ENCODE measurements around the gene PDZRN3. TPM values are rescaled to one million over a fixed set of nuclear protein-coding genes. Genes with fewer than 3 reads are reported as not detected.

The PDZRN3 gene
- total RNA-seq, 4 donors from 2014 or later: 25.3 to 152 (median 45.4) TPM

- no peak for TF ChIP-seq CTCF (IDR thresholded peaks at IDR 0.05; ENCODE audit: low read depth)
Measured at GRCh38 chr3:73479325-73479724, 145.4 kb downstream of the PDZRN3 start.

- TF ChIP-seq CTCF (IDR thresholded peaks at IDR 0.05; ENCODE audit: low read depth): no peak
Measured at GRCh38 chr3:73478858-73479257, 145.9 kb downstream of the PDZRN3 start.

- no peak for TF ChIP-seq CTCF (IDR thresholded peaks at IDR 0.05; ENCODE audit: low read depth)
Measured at GRCh38 chr3:73475717-73476116, 149.0 kb downstream of the PDZRN3 start.

GRCh38 chr3:73475175-73475574 lies 149.6 kb downstream of the PDZRN3 start:
- TF ChIP-seq CTCF (IDR thresholded peaks at IDR 0.05; ENCODE audit: low read depth): no peak

GRCh38 chr3:73474619-73475018 lies 150.1 kb downstream of the PDZRN3 start:
- no peak for TF ChIP-seq CTCF (IDR thresholded peaks at IDR 0.05; ENCODE audit: low read depth)

- TF ChIP-seq CTCF (IDR thresholded peaks at IDR 0.05; ENCODE audit: low read depth): no peak
Measured at GRCh38 chr3:73473898-73474416, 150.8 kb downstream of the PDZRN3 start.

- TF ChIP-seq CTCF (IDR thresholded peaks at IDR 0.05; ENCODE audit: low read depth): no peak
Measured at GRCh38 chr3:73473181-73473897, 151.4 kb downstream of the PDZRN3 start.
